HEK293T (cell line): ENCODE measurements around the gene METTL18.

Experiments used
- CTCF ChIA-PET: fragments of 350-600 bp; formaldehyde crosslinking; extraction: SDS; loops from one replicate; lab custom pipeline; 2021; ENCODE audit warnings: antibody characterized with exemption, inconsistent platforms; lab: Yijun Ruan, JAX
- POLR2A ChIA-PET: fragments of 350-600 bp; formaldehyde crosslinking; extraction: SDS; loops from one replicate; lab custom pipeline; 2020; ENCODE audit warnings: antibody characterized with exemption, inconsistent platforms; lab: Yijun Ruan, JAX
- DNase-seq: peaks from one replicate; pipeline ENCODE4 v3.0.0; 2012; ENCODE audit warnings: mixed read lengths; ENCODE audit errors: extremely low spot score
- ARNT ChIP-seq: fragments of 450-650 bp; IDR thresholded peaks from 2 replicates; pipeline ENCODE4 v1.6.1; 2017; ENCODE audit warnings: mild to moderate bottlenecking
- BHLHE40 ChIP-seq: fragments of 450-650 bp; IDR thresholded peaks from 2 replicates; pipeline ENCODE4 v1.6.1; 2016; ENCODE audit warnings: mild to moderate bottlenecking, moderate library complexity, borderline replicate concordance
- CTBP1 ChIP-seq: fragments of 450-650 bp; IDR thresholded peaks from 2 replicates; pipeline ENCODE4 v1.6.1; 2016; ENCODE audit warnings: borderline replicate concordance
- ELF4 ChIP-seq: fragments of 450-650 bp; IDR thresholded peaks from 2 replicates; pipeline ENCODE4 v1.6.1; 2017; ENCODE audit warnings: antibody characterized with exemption
- FOXA1 ChIP-seq: fragments of 450-650 bp; IDR thresholded peaks from 2 replicates; pipeline ENCODE4 v1.6.1; 2016; ENCODE audit warnings: mild to moderate bottlenecking
- FOXK2 ChIP-seq: fragments of 450-650 bp; IDR thresholded peaks from 2 replicates; pipeline ENCODE4 v1.6.1; 2016; ENCODE audit warnings: mild to moderate bottlenecking
- FOXM1 ChIP-seq: fragments of 450-650 bp; IDR thresholded peaks from 2 replicates; pipeline ENCODE4 v1.6.1; 2017; ENCODE audit warnings: mild to moderate bottlenecking, borderline replicate concordance
- HDGF ChIP-seq: fragments of 450-650 bp; IDR thresholded peaks from 2 replicates; pipeline ENCODE4 v1.6.1; 2017; ENCODE audit warnings: antibody characterized with exemption, borderline replicate concordance
- L3MBTL2 ChIP-seq: fragments of 450-650 bp; conservative IDR thresholded peaks from 2 replicates; pipeline ENCODE4 v1.6.1; 2016; ENCODE audit warnings: mild to moderate bottlenecking
- LEF1 ChIP-seq: fragments of 450-650 bp; IDR thresholded peaks from 2 replicates; pipeline ENCODE4 v1.6.1; 2017; ENCODE audit warnings: mild to moderate bottlenecking, borderline replicate concordance
- NFRKB ChIP-seq: fragments of 450-650 bp; IDR thresholded peaks from 2 replicates; pipeline ENCODE4 v1.6.1; 2016; ENCODE audit warnings: mild to moderate bottlenecking, moderate library complexity
- SP1 ChIP-seq: fragments of 450-650 bp; IDR thresholded peaks from 2 replicates; pipeline ENCODE4 v1.6.1; 2017
- SUZ12 ChIP-seq: fragments of 450-650 bp; IDR thresholded peaks from 2 replicates; pipeline ENCODE4 v1.6.1; 2016; ENCODE audit warnings: mild to moderate bottlenecking
- TARDBP ChIP-seq: fragments of 450-650 bp; IDR thresholded peaks from 2 replicates; pipeline ENCODE4 v1.6.1; 2016
- ZNF384 ChIP-seq: fragments of 450-650 bp; IDR thresholded peaks from 2 replicates; pipeline ENCODE4 v1.6.1; 2016
- TF ChIP-seq, protein P1 (sequence below): fragments of 450-650 bp; IDR thresholded peaks from 2 replicates; pipeline ENCODE4 v1.6.1; 2016

Gene METTL18

DNA sequence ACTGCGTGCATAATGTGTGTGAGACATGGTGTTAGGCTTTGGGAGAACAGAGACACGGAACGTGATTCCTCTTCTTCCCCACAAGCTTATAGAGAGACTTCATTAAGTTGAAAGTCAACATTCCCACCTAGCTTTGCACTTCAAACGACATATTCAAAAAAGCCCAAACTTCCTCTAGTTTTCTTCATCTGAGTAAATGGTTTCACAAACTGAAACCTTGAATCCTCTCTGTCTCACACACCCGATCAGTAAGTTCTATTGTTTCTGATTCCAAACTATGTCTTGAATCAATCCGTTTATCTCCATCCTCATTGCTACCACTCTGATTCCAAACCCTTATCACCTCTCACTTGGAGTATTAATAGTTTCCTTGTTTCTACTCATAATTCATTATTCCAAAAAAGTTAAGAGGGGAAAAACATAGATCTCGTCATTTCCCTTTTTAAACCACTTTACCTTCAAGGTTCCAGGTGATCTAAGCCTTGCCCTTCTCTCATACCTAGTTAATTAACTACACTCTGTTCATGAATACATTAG lies 1.6 kb upstream of the METTL18 start:
- CTCF ChIA-PET = no interaction called here
- POLR2A ChIA-PET = interaction anchor here (0.9 to 1.0 kb wide), 2 partner anchors 98 to 101 kb away, joined by 3 read pairs; partner anchors contain the start of gene SCYL3
- TF ChIP-seq FOXM1 = no peak
- no peak for TF ChIP-seq TARDBP
- TF ChIP-seq L3MBTL2 = no peak
- TF ChIP-seq HDGF = no peak
- TF ChIP-seq BHLHE40 = no peak
- no peak for TF ChIP-seq ELF4
- no peak for TF ChIP-seq CTBP1
- no peak for TF ChIP-seq SUZ12
- TF ChIP-seq ARNT = no peak
- TF ChIP-seq LEF1 = no peak
- no peak for TF ChIP-seq NFRKB
- TF ChIP-seq, protein P1, sequence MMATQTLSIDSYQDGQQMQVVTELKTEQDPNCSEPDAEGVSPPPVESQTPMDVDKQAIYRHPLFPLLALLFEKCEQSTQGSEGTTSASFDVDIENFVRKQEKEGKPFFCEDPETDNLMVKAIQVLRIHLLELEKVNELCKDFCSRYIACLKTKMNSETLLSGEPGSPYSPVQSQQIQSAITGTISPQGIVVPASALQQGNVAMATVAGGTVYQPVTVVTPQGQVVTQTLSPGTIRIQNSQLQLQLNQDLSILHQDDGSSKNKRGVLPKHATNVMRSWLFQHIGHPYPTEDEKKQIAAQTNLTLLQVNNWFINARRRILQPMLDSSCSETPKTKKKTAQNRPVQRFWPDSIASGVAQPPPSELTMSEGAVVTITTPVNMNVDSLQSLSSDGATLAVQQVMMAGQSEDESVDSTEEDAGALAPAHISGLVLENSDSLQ = no peak
- no peak for TF ChIP-seq SP1
- TF ChIP-seq FOXK2 = no peak
- TF ChIP-seq ZNF384 = no peak
- no peak for DNase-seq

DNA sequence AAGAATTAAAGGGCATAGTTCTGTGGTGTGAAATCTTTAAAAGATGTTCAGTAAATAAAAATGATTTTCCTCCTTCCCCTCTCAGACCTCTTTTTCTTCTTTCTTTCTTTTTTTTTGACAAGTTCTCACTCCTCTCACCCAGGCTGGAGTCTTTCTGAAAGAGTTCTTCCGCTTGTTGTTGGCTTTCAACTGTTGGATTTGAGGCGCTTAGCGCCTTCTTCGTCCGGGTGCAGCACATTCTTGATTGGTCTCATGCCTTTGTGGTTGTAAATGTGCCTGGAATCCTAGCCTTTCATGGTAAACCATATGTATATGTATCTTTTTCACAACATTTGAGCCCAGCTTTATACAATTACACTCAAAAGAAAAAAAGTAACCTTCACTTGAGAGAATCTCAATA lies 980 bp upstream of the METTL18 start:
- CTCF ChIA-PET = no interaction called here
- POLR2A ChIA-PET = interaction anchor here (0.9 to 1.0 kb wide), 3 partner anchors 98 to 113 kb away, joined by 3 read pairs; partner anchors contain the start of gene SCYL3
- TF ChIP-seq FOXA1 (no peak), SP1 (no peak), NFRKB (no peak), CTBP1 (no peak), SUZ12 (no peak), LEF1 (no peak), L3MBTL2 (no peak), ARNT (no peak), ZNF384 (no peak), ELF4 (no peak), FOXK2 (no peak), HDGF (no peak)
- TF ChIP-seq, protein P1 = no peak
- DNase-seq = no peak

DNA sequence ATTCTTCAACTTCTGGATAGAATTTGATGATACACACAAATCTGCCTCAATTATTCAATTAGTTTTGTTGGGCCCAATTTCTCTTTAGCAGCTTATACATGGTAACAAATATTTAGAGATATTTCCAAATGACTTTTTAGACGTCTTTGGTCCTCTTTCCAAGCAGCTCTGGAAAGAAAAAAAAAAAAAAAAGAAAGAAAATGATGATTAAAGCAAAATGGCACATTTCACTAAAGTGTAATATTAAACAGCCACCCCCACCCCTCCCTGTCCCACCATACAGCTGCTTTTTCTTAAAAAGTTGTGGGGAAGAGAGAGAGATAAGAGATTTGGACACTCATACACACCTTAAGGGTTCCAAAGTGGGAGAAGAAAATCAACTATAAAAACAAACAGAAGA lies 977 bp downstream of the METTL18 start:
- TF ChIP-seq FOXM1 (no peak), FOXK2 (no peak), LEF1 (no peak), NFRKB (no peak)
- no peak for DNase-seq
- ChIA-PET POLR2A (no interaction called here), CTCF (interaction anchor here (0.5 kb wide), 1 partner anchor 45 kb away, joined by 4 read pairs; no protein-coding TSS in a partner anchor)

DNA sequence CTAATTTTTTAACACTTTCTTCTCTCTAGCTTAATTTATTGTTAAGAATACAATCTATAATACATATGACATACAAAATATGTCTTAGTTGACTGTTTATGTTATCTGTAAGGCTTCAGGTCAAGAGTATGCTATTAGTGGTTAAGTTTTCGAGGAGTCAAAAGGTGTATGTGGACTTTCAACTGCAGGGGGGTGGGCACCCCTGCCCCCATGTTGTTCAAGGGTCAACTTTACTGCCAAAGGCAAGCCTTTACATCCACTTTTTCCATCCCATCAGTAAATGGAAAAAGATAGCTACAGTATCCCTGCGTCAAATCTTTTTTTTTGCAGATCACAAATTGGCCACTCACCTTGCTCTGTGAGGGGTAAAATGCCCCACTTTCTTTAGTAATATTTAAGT lies 6.3 kb downstream of the METTL18 start:
- CTCF ChIA-PET = no interaction called here

DNA sequence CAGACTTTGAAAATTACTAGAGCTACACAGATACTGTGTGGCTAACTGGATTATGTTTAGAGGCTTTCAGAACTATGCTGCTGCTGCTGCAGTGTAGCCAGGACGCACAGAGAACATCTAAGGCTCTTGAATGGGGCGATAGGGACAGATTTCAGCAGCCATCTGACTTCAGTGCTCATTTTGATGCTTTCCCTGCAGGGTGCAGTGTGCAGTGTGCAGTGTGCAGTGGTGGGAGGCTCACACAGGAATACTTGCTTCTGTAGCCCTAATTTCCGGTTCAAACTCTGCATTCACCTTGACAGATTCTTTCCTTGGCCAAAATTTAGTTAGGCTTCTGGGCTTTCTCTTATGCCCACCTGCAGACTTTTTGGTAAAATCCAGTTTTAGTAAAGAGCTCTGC lies 7.7 kb downstream of the METTL18 start:
- ChIA-PET POLR2A (interaction anchor here (1.2 kb wide), 1 partner anchor 8 kb away, joined by 4 read pairs; the partner anchor contains the start of gene METTL18), CTCF (no interaction called here)
- TF ChIP-seq ELF4 = no peak
- TF ChIP-seq L3MBTL2 = no peak
- TF ChIP-seq, protein P1 = no peak
- TF ChIP-seq SUZ12 = no peak
- TF ChIP-seq BHLHE40 = no peak
- TF ChIP-seq NFRKB = no peak
- TF ChIP-seq LEF1 = no peak
- TF ChIP-seq FOXM1 = no peak
- TF ChIP-seq TARDBP = no peak
- no peak for TF ChIP-seq FOXA1
- no peak for DNase-seq

More for the DNA sequence above, 6.3 kb downstream of the METTL18 start:
- POLR2A ChIA-PET = no interaction called here
- DNase-seq = no peak
- no peak for TF ChIP-seq FOXM1

DNA sequence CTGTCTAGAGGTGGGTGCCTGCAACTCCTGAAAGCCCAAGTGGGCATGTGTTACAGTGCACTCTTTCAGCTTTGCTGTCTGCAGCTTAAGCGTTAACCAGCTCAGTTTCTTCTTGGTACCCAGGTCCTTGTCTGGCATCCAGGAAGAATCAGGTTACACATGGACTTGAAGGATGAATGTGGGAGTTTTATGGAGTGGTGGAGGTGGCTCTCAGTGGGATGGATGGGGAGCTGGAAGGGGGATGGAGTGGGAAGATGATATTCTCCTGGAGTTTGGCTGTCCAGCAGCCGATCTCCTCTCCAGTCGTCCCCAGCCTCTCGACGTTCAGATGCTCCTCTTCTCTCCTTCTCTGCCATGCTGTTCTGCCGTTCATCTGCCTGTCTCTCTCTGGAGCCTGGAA lies 9.4 kb downstream of the METTL18 start:
- DNase-seq = no peak
- POLR2A ChIA-PET = interaction anchor here (1.2 kb wide), 1 partner anchor 10 kb away, joined by 5 read pairs; the partner anchor contains the start of gene METTL18
- CTCF ChIA-PET = no interaction called here
- no peak for TF ChIP-seq SUZ12
- no peak for TF ChIP-seq HDGF
- TF ChIP-seq NFRKB = no peak
- TF ChIP-seq ARNT = no peak
- TF ChIP-seq SP1 = no peak

DNA sequence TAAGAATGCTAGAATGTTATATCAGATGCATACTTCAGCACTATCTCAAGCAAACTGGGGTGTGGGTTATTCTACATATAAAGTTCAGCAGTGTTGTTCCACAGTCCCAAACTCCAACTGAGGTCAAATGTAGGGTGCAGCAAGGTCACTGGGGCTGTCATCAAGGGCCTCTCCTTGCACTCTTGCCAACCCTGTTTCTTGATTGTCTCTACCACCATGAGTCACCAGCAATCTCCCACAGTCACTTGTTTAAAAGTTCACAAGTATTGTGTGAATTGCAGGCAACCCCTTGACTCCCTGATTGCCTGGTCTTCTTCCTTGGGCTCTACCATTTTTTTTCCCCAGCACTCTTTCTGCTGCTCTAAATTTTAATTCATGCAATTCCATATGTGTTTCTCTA lies 10.6 kb downstream of the METTL18 start:
- TF ChIP-seq LEF1 (no peak), ELF4 (no peak), FOXA1 (no peak), CTBP1 (no peak), FOXM1 (no peak), ARNT (no peak), L3MBTL2 (no peak), SP1 (no peak), NFRKB (no peak), TARDBP (no peak), SUZ12 (no peak), HDGF (no peak), ZNF384 (no peak), FOXK2 (no peak), BHLHE40 (no peak)
- TF ChIP-seq, protein P1 = no peak
- DNase-seq = no peak
- ChIA-PET POLR2A (interaction anchor here (1.2 kb wide), 1 partner anchor 11 kb away, joined by 5 read pairs; the partner anchor contains the start of gene METTL18), CTCF (no interaction called here)
